Vagina (tissue), 2 donors: Measurements from ENCODE around the gene RIN3. TPM values are rescaled to one million over a fixed set of nuclear protein-coding genes. Genes with fewer than 3 reads are reported as not detected.
A peak's percentile ranks its signal among the peaks of the same experiment; 100 is the strongest.
"Not testable (repeated sequence)": the region's sequence is repeated elsewhere in the genome, so short reads cannot be mapped to it uniquely, and the experiment has no call there.

Experiments
- DNase-seq, 2 donors: peaks; one replicate each; pipeline ENCODE4 v3.0.0-alpha.2; 2017; ENCODE audit errors: extremely low spot score in 2 of 2
- H3K27ac ChIP-seq: fragments of 200-600 bp; sonication (generic); one replicate; pipeline ENCODE4 v1.5.1; 2019
- H3K27me3 ChIP-seq: fragments of 200-600 bp; sonication (generic); one replicate; pipeline ENCODE4 v1.5.1; 2019
- H3K36me3 ChIP-seq, 2 donors: fragments of 200-600 bp; sonication (generic); one replicate each; pipeline ENCODE4 v1.5.1; 2017 to 2019
- H3K4me1 ChIP-seq: fragments of 200-600 bp; sonication (generic); one replicate; pipeline ENCODE4 v1.5.1; 2019
- H3K4me3 ChIP-seq, 2 donors: fragments of 200-600 bp; sonication (generic); 1 replicate in 1 of 2; 2 replicates in 1 of 2; pipeline ENCODE4 v1.5.1; 2016 to 2019
- H3K9me3 ChIP-seq: fragments of 200-600 bp; sonication (generic); one replicate; pipeline ENCODE4 v1.5.1; 2019
- POLR2A ChIP-seq, 2 donors: fragments of 450-650 bp; IDR thresholded peaks; one replicate each; pipeline ENCODE4 v1.6.1; 2017; ENCODE audit warnings: antibody characterized with exemption in 2 of 2, mild to moderate bottlenecking in 2 of 2, moderate library complexity in 2 of 2
- POLR2AphosphoS5 ChIP-seq, 2 donors: sonication (generic); formaldehyde crosslinking; IDR thresholded peaks; one replicate each; pipeline ENCODE4 v1.9.0; 2017; ENCODE audit warnings: antibody characterized with exemption in 2 of 2, mild to moderate bottlenecking in 2 of 2, low read depth in 1 of 2; ENCODE audit not compliant: insufficient read depth in 1 of 2
- intact Hi-C: fragments of 100-400 bp; cut with DNase I; formaldehyde crosslinking; loops from one replicate; pipeline ENCODE4 v1.15.1; 2023
- total RNA-seq: library from RNA; depleted of rRNA; stranded (reverse); fragments of >200 nt; gene quantifications from one replicate; pipeline ENCODE4 v1.2.3, GENCODE V29; 2016
- TF ChIP-seq, protein P1 (sequence below), 3 experiments: fragments of 450-650 bp in 2 of 3; fragments of 200-600 bp in 1 of 3; sonication (generic) in 1 of 3; IDR thresholded peaks; one replicate each; pipeline ENCODE4 v1.5.1; 2017 to 2019; ENCODE audit warnings: antibody characterized with exemption in 3 of 3, mild to moderate bottlenecking in 2 of 3, moderate library complexity in 2 of 3

Gene RIN3
- total RNA-seq, 1 donor from 2014 or later = 22.6 TPM

DNA sequence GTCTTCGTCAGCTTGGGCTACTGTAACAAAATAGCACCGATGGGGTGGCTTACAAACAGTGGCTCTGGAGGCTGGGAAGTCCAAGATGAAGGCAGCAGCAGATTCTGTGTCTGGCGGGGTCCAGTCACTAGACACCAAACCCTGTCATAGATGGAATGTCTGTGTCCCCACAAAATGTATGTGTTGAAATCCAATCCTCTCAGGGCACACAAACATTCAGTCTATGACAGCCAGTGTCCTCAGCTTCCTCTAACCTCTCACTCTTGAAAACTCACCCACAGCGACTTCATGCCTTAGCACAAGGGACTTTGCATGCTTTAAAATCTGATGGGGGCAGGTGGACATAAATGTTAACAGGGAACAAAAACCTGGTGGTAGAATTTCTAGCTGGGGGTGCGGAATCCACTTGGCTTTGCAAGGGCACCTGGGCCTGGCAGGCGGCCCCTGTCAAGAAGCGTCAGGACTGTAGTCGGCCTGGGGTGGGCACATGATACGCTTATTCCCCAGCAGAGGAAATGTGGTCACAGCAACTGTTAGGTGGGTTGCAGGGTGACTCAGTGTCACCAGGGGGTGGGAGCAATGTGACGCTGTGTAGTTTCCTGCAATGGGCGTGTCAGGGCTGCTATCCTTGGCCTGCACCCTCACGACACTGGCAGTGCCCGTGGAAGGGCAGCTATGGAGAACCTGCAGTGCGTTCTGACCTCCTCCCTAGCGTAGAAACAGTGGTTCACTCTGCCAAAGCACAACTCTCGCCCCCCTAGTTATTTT, 17.7 kb downstream of the RIN3 start:
- no peaks in the 10 kb centered on the region for H3K9me3 ChIP-seq
- intact Hi-C loops = no loop called here
- TF ChIP-seq POLR2A (IDR thresholded peaks at IDR 0.05) (peak in 1 of 2 donors; percentile 10), POLR2AphosphoS5 (IDR thresholded peaks at IDR 0.05; ENCODE audit: insufficient read depth in 1 of 2, low read depth in 1 of 2) (peak in 1 of 2 donors; percentile 38)
- TF ChIP-seq, protein P1, sequence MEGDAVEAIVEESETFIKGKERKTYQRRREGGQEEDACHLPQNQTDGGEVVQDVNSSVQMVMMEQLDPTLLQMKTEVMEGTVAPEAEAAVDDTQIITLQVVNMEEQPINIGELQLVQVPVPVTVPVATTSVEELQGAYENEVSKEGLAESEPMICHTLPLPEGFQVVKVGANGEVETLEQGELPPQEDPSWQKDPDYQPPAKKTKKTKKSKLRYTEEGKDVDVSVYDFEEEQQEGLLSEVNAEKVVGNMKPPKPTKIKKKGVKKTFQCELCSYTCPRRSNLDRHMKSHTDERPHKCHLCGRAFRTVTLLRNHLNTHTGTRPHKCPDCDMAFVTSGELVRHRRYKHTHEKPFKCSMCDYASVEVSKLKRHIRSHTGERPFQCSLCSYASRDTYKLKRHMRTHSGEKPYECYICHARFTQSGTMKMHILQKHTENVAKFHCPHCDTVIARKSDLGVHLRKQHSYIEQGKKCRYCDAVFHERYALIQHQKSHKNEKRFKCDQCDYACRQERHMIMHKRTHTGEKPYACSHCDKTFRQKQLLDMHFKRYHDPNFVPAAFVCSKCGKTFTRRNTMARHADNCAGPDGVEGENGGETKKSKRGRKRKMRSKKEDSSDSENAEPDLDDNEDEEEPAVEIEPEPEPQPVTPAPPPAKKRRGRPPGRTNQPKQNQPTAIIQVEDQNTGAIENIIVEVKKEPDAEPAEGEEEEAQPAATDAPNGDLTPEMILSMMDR (IDR thresholded peaks at IDR 0.05) = no peak
- no peak overlapping the region for H3K27ac ChIP-seq
- no peaks in the 10 kb centered on the region for H3K36me3 ChIP-seq
- peaks cover 17% of the 10 kb centered on the region for H3K4me1 ChIP-seq
- DNase-seq = no peak
- no peaks in the 10 kb centered on the region for H3K27me3 ChIP-seq
- H3K4me3 ChIP-seq = no peak overlapping the region

- no peak for TF ChIP-seq POLR2AphosphoS5 (IDR thresholded peaks at IDR 0.05; ENCODE audit: insufficient read depth in 1 of 2, low read depth in 1 of 2)
- TF ChIP-seq, protein P1 (IDR thresholded peaks at IDR 0.05) = no peak
- no peaks in the 10 kb centered on the region for H3K27me3 ChIP-seq
- no peaks in the 10 kb centered on the region for H3K9me3 ChIP-seq
- DNase-seq = no peak
- H3K27ac ChIP-seq = no peak overlapping the region
- H3K4me3 ChIP-seq = no peak overlapping the region
- H3K4me1 ChIP-seq = peaks cover 21% of the 10 kb centered on the region
- intact Hi-C loops = no loop called here
- H3K36me3 ChIP-seq = no peaks in the 10 kb centered on the region
Observed at GRCh38 chr14:92532490-92533163, 19.0 kb downstream of the RIN3 start.

- Histone ChIP-seq H3K27me3 (no peaks in the 10 kb centered on the region), H3K9me3 (no peaks in the 10 kb centered on the region), H3K27ac (no peak overlapping the region), H3K4me3 (no peak overlapping the region), H3K4me1 (peaks cover 34% of the 10 kb centered on the region), H3K36me3 (no peaks in the 10 kb centered on the region)
- no peak for DNase-seq
- TF ChIP-seq POLR2AphosphoS5 (IDR thresholded peaks at IDR 0.05; ENCODE audit: insufficient read depth in 1 of 2, low read depth in 1 of 2) (no peak), POLR2A (IDR thresholded peaks at IDR 0.05) (no peak)
- TF ChIP-seq, protein P1 (IDR thresholded peaks at IDR 0.05) = no peak
- intact Hi-C loops = no loop called here
Observed at GRCh38 chr14:92534932-92535643, 21.5 kb downstream of the RIN3 start.

- intact Hi-C loops, H3K27me3 ChIP-seq, H3K36me3 ChIP-seq, H3K4me3 ChIP-seq, H3K27ac ChIP-seq, H3K9me3 ChIP-seq, DNase-seq: not testable (repeated sequence)
- H3K4me1 ChIP-seq = peaks cover 44% of the 10 kb centered on the region
Observed at GRCh38 chr14:92536231-92536630, 22.6 kb downstream of the RIN3 start.

- H3K4me1 ChIP-seq = peaks cover 42% of the 10 kb centered on the region
- intact Hi-C loops = no loop called here
- DNase-seq = no peak
- H3K4me3 ChIP-seq = no peak overlapping the region
- H3K36me3 ChIP-seq = no peaks in the 10 kb centered on the region
- peak overlapping the region; percentile 69 for H3K27ac ChIP-seq
- H3K27me3 ChIP-seq = no peaks in the 10 kb centered on the region
- TF ChIP-seq POLR2AphosphoS5 (IDR thresholded peaks at IDR 0.05; ENCODE audit: insufficient read depth in 1 of 2, low read depth in 1 of 2) = no peak
- TF ChIP-seq, protein P1 (IDR thresholded peaks at IDR 0.05) = no peak
- no peak for TF ChIP-seq POLR2A (IDR thresholded peaks at IDR 0.05)
- H3K9me3 ChIP-seq = no peaks in the 10 kb centered on the region
Observed at GRCh38 chr14:92538412-92538985, 24.9 kb downstream of the RIN3 start.
